ENCODE results near the gene LRRC46.

LRRC46 gene

GRCh38 chr17:47879028-47879585, 47.6 kb downstream of the LRRC46 start:
- no peak for DNase-seq

- no peak for DNase-seq
Observed at GRCh38 chr17:47879776-47880454, 48.4 kb downstream of the LRRC46 start.

DNA sequence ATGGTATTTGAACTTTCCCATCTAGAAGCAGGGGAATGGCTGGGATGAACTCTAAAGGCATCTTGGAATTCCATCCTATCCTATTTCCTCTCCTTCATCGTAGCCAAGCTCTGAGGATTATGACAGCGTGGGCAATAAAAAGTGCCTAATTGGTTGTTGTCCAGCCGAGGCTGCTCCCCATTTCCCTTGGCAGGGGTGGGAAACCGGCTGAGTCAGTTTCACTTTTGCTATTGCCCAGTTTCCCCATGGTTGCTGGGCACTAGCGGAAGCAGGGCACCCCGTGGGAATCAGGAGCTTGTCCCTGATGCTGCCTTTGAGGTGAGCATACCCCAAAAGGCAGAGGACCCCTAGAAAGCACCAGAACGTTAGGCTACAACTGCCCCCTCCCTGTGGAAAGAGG, 50.8 kb downstream of the LRRC46 start:
- DNase-seq: no peak

GRCh38 chr17:47882695-47883588, 51.5 kb downstream of the LRRC46 start:
- no peak for DNase-seq

DNA sequence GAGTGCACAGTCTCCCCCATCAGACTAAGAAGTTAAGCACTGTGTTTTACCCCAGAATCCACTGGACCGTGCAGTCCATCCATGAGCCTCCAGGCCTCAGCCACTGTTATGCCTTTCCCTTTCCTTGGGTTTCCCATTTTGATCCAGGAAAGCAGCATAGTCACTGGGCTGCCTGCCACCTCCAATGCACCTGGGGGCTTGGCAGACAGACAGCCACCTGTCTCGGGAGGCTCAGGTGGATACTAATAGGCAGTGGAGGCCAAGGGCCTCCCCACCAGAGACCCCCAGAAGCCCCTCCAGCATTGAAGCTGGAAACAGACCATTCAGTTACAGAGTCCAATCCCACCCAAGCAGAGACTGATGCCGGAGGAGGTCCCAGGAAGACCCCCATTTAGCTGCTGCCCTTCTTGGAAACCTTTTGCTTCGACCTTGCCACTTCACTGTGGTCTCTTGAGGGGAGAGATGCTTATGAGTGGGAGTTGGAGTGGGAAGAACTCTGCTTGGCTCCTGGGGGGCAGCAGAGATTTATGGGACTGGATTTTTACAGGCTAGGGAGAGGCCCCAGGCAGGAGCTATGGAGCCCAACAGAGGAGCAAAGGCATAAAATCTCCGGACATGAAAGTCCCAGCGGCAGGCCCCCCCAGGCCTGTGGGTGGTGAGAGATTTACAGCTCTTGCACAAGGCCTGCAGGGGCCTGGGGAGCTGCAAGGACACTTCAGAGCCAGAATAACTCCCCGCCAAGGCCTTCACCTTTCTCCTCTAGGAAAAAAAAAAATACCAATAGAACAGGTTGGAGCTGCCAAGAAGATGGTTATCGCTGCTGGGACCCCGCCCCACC, 52.3 kb downstream of the LRRC46 start:
- DNase-seq: no peak

- DNase-seq: no peak
Observed at GRCh38 chr17:47884427-47884740, 52.9 kb downstream of the LRRC46 start.

DNA sequence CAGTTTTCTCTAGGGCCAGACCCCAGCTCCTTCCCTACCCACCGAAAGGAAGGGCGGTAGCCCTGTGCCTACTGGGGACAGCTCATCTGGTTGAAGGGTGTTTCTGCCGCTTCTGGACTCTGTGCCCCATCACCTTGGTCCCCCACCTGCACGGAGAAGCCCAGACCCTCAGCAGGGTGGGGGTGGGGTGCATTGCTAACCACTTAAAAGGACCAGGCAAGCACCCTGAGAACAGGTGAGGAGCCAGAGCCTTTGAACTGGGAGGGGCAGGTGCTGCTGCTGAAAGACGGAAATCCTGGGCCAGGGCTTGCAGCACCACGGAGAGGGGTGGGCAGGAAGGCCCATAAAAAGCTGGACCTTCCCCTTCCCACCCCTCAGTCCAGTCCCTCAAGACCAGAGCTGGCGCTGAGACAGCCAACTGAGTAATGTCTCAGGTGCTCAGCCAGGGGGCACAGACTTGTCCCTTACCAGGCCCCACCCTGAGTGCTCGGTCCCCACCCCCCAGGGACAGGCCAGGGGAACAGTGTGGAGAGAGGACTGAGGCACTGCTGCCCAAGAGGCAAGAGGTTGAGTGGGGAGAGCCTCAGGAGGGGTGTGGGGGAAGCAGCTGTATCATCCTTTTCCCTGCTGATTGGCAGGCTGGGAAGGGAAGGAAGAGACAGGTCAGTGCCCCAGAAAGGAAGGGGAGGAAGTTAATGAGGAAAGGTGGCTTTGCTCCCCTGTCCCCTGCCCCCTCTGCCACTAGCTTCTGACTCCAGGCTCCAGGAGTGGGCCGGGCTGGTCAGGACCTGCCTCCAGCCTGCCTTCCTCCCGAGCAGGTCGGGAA, 53.6 kb downstream of the LRRC46 start:
- DNase-seq: no peak
